Erythroblast (primary cell): ENCODE data around the gene PEG3.

ENCODE experiments used
- GATA1 ChIP-seq: IDR thresholded peaks from 2 replicates; pipeline ENCODE4 v1.6.1; 2011; ENCODE audit warnings: low read depth, mild to moderate bottlenecking, control low read depth, low read length, moderate library complexity
- POLR2A ChIP-seq: IDR thresholded peaks from 2 replicates; pipeline ENCODE4 v1.6.1; 2011; ENCODE audit warnings: mild to moderate bottlenecking, low read length

DNA sequence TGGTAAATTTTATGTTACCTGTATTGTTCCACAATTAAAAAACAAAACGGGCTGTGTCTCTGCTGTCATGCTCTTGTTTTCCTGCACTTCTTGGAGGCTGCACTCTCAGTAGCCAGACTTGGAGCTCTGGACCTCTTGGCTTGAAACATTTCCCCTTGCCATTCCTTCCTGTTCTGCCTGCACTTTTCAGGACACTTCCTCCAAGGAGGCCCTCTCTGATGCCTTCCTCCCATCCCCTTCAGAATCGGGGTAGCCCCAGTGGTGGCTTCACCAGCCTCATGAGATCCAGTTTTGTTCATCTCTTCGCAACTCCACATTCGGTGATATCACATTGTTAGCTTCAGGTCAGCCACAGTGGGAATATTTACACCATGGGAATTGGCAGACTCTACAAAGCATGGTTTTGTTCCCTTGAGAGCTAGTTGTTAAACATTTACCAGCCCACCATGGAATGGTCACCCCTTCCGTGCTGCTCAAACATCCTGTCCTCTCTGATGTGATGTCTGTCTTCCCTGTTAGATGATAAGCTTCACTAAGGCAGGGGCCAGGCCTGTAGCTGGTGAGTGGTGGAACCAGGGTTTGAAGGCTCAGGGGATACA is 40.2 kb upstream of the PEG3 start:
- TF ChIP-seq POLR2A (no peak), GATA1 (no peak)
